NCI-H128 (cell line): Measurements from ENCODE around the gene THUMPD3.

Source experiments
- DNase-seq: peaks from one replicate; lab custom pipeline; 2025; ENCODE audit not compliant: unreplicated experiment; lab: John Stamatoyannopoulos, UW

The THUMPD3 gene

DNA sequence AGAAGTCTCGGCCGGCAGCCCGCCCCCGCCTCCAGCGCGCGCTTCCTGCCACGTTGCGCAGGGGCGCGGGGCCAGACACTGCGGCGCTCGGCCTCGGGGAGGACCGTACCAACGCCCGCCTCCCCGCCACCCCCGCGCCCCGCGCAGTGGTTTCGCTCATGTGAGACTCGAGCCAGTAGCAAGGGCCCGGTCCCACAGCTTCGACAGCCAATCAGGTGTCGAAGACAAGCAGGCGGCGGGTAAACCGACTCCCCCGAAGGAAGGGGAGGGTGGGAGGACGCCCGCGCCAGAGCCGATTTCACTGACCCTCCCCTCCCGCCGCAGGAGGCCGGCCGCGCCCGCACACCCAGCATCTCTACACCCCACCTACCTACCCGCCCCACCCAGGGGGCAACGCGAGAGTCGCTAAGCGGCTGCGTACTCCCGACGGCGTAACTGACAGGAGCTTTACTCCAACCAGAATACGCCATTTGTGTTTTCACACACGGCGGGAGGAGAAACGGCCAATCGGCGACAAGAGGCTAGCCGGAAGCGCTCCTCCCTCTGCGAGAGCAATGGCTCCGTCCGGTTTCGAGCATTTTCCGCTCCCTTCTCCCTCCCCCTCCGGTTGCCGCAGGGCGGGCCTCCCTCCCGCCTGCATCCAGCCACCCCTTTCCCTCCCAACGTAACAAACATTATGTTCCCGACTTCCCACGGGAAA, 33.9 kb downstream of the THUMPD3 start:
- DNase-seq: peak; percentile 93

- peak; percentile 86 for DNase-seq
These were observed 34.6 kb downstream of the THUMPD3 start, which contains the start of gene SETD5 for GRCh38 chr3:9397332-9397905. Gene SETD5 (plus strand): TSS chr3:9397615. CDS start chr3:9428939, 31,324 bp downstream.

- DNase-seq: no peak
These were observed 35.2 kb downstream of the THUMPD3 start for GRCh38 chr3:9397906-9398699.

GRCh38 chr3:9398700-9399336, 36.0 kb downstream of the THUMPD3 start:
- DNase-seq: no peak

GRCh38 chr3:9399337-9399703, 36.5 kb downstream of the THUMPD3 start:
- DNase-seq: no peak

GRCh38 chr3:9399746-9400145, 36.9 kb downstream of the THUMPD3 start:
- no peak for DNase-seq

GRCh38 chr3:9400616-9401015, 37.8 kb downstream of the THUMPD3 start:
- DNase-seq: no peak

GRCh38 chr3:9401986-9402385, 39.1 kb downstream of the THUMPD3 start:
- no peak for DNase-seq

DNA sequence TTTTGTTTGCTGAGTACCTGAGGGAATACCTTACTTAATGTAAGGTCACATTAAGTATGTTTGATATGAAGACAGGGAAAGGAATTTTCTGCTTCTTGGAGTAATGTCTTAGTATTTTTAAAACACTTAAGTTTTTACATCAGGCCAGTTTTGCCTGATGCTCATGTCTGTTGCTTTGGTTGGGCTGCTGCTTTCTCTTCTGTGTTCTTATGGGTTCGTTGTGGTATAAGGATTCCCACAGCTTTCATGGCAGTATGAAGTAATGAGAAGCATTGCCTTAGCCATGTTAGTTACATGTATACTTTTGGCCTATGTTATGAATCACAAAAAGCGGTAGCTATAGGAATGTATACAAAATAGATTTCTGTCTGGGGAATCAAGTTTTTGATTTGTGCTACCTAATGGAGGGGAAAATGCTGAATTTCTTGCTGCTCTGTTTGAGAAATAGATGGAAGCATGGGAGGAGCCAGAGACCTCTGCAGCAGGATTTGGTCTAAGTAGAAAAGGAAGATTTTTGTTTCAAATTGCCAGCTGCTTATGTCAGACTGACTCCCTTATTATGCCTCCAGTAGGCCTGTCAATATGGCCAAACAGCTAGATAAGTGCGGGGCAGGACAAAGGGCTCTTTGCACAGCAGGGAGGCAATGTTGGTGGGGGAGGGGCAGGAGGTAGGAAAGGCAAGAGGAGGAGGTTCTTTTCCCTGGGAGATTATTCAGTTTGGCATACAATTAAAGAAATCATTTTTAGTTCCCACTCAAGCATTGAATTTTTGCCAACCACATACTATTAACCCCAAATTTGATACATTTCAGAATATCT, 39.8 kb downstream of the THUMPD3 start:
- DNase-seq: no peak

DNA sequence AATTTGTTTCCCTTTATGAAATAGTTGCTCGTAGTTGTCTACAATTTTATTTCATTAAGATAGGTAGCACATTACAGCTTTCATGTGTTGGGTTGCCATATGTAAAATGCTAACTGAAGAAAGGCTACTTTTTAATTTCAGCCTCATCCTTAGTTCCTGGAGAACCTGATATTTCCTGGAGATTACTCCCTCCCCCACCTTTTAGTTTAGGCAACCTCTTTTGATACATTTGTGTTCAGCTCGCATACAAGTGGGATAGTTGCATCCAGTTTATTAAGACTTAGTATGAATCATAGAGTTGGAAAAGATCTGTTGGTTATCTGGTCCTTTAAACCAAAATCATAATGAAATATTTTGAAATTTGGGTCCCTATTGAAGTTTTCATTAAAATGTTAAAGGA, 40.6 kb downstream of the THUMPD3 start:
- DNase-seq: no peak

- DNase-seq: no peak
These were observed 41.8 kb downstream of the THUMPD3 start for GRCh38 chr3:9404680-9405079.

GRCh38 chr3:9405756-9406155, 42.9 kb downstream of the THUMPD3 start:
- no peak for DNase-seq

- no peak for DNase-seq
These were observed 44.2 kb downstream of the THUMPD3 start for GRCh38 chr3:9406856-9407626.

GRCh38 chr3:9408061-9408460, 45.2 kb downstream of the THUMPD3 start:
- DNase-seq: no peak

DNA sequence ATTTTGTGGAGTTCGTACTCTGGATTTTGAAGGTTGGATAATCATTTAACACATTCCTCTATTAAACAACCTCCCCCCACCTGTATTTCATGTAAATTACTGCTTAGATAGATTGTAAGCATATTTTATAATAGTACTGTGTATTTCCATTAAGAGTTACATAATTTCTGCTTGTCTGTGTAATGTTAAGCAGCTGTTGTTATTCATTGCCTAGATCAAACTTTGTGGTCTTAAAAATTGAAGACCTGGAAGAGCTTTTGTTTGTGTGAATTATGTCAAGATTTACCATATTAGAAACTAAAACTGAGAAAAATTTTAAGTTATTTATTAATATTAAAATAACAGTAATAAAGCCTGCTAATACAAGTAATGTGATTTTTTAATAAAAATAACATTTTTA, 45.7 kb downstream of the THUMPD3 start:
- no peak for DNase-seq

DNA sequence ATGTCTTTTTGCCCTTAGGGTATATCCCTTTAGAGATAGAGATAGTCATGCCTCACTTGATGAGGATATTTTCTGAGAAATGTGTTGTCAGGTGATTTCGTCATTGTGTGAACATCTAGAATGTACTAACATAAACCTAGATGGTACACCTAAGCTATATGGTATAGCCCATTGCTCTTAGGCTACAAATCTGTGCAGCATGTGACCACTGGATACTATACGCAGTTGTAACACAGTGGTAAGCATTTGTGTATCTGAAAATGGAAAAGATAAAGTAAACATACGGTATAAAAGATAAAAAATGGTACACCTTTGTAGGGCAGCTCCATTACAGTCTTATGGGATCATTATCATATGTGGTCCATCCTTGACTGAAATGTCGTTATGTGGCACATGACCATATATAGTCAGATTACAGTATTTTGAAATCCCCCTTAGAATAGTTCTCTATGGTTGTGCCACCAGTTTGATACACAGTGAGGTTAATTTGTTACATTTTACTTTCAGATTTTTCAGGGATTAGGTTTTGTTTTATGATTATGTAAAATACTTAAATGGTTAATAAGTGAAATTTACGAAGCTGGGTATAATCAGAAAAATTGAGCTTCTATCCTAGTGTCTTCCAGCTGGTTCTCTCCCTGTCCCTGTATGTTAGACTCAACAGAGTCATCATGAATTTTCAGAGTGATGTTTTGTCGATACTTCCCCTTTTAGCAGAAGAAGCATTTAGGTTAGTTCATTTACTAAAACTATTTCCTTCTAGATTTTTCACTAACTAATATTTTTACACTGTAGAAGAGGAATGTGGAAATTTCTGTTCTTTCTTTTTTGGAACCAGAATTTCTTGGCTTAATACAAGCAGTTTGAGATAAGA, 47.4 kb downstream of the THUMPD3 start:
- no peak for DNase-seq

- no peak for DNase-seq
These were observed 48.4 kb downstream of the THUMPD3 start for GRCh38 chr3:9411302-9411701.

GRCh38 chr3:9412293-9412692, 49.4 kb downstream of the THUMPD3 start:
- DNase-seq: no peak

DNA sequence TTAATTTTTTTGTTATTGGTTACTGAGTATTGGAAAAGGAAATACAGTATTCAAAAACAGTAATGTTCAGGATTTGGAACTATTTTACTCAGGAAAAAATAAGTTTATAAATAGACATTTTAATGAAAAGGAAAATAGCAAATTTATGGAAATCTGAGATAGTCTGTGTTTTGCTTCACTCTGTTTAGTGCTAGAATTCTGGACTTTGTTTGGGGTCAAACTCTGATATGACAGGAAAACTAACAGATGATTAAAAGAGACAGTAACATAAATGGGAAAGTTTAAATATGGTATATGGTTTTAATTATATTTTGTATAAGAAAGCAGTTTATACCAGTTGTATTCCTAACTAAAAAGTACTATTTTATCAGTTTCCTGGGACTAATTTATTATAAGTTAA, 52.0 kb downstream of the THUMPD3 start:
- no peak for DNase-seq
